Measurements from ENCODE around the gene ZNF277.

The ZNF277 gene

DNA sequence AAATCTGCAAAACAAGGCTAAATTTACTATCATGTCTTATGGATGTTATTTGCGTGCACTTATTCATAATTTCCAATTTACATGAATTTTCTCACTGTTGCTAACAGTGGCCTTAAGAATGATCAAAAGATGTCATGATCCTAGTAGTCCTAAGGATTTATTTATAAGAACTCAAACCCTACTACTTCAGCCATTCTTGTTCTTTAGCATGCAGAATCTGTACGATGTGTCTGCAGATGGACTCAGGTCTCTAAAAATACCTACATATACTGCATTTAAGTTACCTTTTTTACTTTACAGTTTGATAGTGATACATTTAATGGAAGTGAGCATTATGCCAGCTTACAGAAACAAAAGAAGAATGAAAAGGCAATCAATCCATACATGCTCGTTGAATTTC lies 91.2 kb downstream of the ZNF277 start:
- H2AFZ ChIP-seq (ENCODE audit: low read depth, low read length), result no peak overlapping the region

DNA sequence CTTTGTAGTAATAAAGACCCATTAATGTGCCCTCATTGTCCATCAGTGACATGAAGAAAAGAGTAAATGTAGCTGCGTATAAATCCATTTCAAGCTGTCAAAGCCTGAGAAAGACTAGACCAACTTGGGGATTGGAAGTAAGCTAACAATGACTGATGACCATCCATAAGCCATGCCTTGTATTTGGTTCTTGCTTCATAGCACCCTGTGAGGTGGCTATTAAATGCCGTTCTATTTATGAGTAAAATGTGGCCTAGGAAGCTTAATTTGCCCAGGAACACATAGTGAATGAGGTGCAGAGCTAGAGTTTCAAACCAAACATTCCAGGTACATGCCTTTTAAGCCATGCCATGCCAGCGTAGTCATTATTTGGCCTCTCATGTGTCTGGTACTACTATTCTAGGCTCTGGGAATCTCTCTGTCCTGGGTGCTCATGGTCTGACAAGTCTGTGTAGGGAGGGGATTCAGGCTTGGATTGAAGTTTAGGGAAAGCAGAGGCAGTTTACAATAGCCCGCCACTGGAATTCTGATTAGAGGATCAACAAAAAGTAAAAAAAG lies 92.1 kb downstream of the ZNF277 start:
- H3K9me3 ChIP-seq (ENCODE audit: control insufficient read depth, low read length), result no peaks in the 10 kb centered on the region
- no peak overlapping the region for H3K14ac ChIP-seq (ENCODE audit: low read length in 2 of 2)
- no peak overlapping the region for H4K91ac ChIP-seq (ENCODE audit: low read length)
- DNase-seq, result no peak
- H2BK12ac ChIP-seq (ENCODE audit: low read length in 2 of 2), result no peak overlapping the region
- no peak overlapping the region for H3K4me2 ChIP-seq (ENCODE audit: low read length, poor library complexity, severe bottlenecking)
- peaks cover 0 to 13% of the 10 kb centered on the region in 2 experiments for H3K36me3 ChIP-seq (ENCODE audit: control insufficient read depth in 1 of 2, insufficient read depth in 2 of 2, low read depth in 1 of 2, low read length in 2 of 2)
- no peak overlapping the region for H2BK5ac ChIP-seq (ENCODE audit: low read depth, low read length, poor library complexity, severe bottlenecking)
- no peak overlapping the region for H3K4ac ChIP-seq (ENCODE audit: low read depth in 1 of 2, low read length in 2 of 2)
- H3K18ac ChIP-seq (ENCODE audit: low read depth in 1 of 2, low read length in 2 of 2), result no peak overlapping the region
- H3K4me3 ChIP-seq (ENCODE audit: insufficient read depth in 1 of 2, low read depth in 1 of 2, low read length in 2 of 2), result no peak overlapping the region
- H2BK15ac ChIP-seq (ENCODE audit: low read depth, poor library complexity, severe bottlenecking), result no peak overlapping the region
- no peaks in the 10 kb centered on the region for H3K79me1 ChIP-seq (replicated peaks; ENCODE audit: low read length, poor library complexity, severe bottlenecking)
- no peaks in the 10 kb centered on the region for H3K27me3 ChIP-seq (ENCODE audit: control insufficient read depth in 1 of 2, insufficient read depth in 1 of 2, low read length in 2 of 2)
- H3K27ac ChIP-seq (ENCODE audit: low read length, poor library complexity, severe bottlenecking), result no peak overlapping the region
- 83% methylated on average over 4 of the region's 4 CpGs for WGBS
- no peak overlapping the region for H3K23ac ChIP-seq (ENCODE audit: low read length in 2 of 2)
- H2BK120ac ChIP-seq (ENCODE audit: low read depth, low read length), result no peak overlapping the region
- H4K8ac ChIP-seq (ENCODE audit: low read length), result no peak overlapping the region
- no peak overlapping the region for H3K9ac ChIP-seq (ENCODE audit: low read length)
- H2AFZ ChIP-seq (ENCODE audit: low read depth, low read length), result no peak overlapping the region
- H2AK5ac ChIP-seq (ENCODE audit: low read length, severe bottlenecking), result no peak overlapping the region
- no peaks in the 10 kb centered on the region for H3K4me1 ChIP-seq (ENCODE audit: control insufficient read depth, insufficient read depth, low read depth, low read length)

More for the DNA sequence above, 91.2 kb downstream of the ZNF277 start:
- no peak overlapping the region for H3K4me2 ChIP-seq (ENCODE audit: low read length, poor library complexity, severe bottlenecking)
- no peak overlapping the region for H3K18ac ChIP-seq (ENCODE audit: low read depth in 1 of 2, low read length in 2 of 2)
- no peak overlapping the region for H4K8ac ChIP-seq (ENCODE audit: low read length)
- no peak overlapping the region for H4K91ac ChIP-seq (ENCODE audit: low read length)
- H3K23ac ChIP-seq (ENCODE audit: low read length in 2 of 2), result no peak overlapping the region
- H2BK5ac ChIP-seq (ENCODE audit: low read depth, low read length, poor library complexity, severe bottlenecking), result no peak overlapping the region
- no peak overlapping the region for H3K27ac ChIP-seq (ENCODE audit: low read length, poor library complexity, severe bottlenecking)
- H3K14ac ChIP-seq (ENCODE audit: low read length in 2 of 2), result no peak overlapping the region
- H3K27me3 ChIP-seq (ENCODE audit: control insufficient read depth in 1 of 2, insufficient read depth in 1 of 2, low read length in 2 of 2), result no peaks in the 10 kb centered on the region
- no peak overlapping the region for H2BK12ac ChIP-seq (ENCODE audit: low read length in 2 of 2)
- H3K9ac ChIP-seq (ENCODE audit: low read length), result no peak overlapping the region
- H3K36me3 ChIP-seq (ENCODE audit: control insufficient read depth in 1 of 2, insufficient read depth in 2 of 2, low read depth in 1 of 2, low read length in 2 of 2), result peaks cover 0 to 13% of the 10 kb centered on the region in 2 experiments
- no peaks in the 10 kb centered on the region for H3K9me3 ChIP-seq (ENCODE audit: control insufficient read depth, low read length)
- no peak for DNase-seq
- peaks cover 1% of the 10 kb centered on the region for H3K4me1 ChIP-seq (ENCODE audit: control insufficient read depth, insufficient read depth, low read depth, low read length)
- WGBS, result no CpG with 5 or more reads among the region's 3 CpGs
- no peak overlapping the region for H2BK120ac ChIP-seq (ENCODE audit: low read depth, low read length)
- no peak overlapping the region for H3K4me3 ChIP-seq (ENCODE audit: insufficient read depth in 1 of 2, low read depth in 1 of 2, low read length in 2 of 2)
- H3K79me1 ChIP-seq (replicated peaks; ENCODE audit: low read length, poor library complexity, severe bottlenecking), result no peaks in the 10 kb centered on the region
- no peak overlapping the region for H3K4ac ChIP-seq (ENCODE audit: low read depth in 1 of 2, low read length in 2 of 2)
- H2BK15ac ChIP-seq (ENCODE audit: low read depth, poor library complexity, severe bottlenecking), result no peak overlapping the region
- no peak overlapping the region for H2AK5ac ChIP-seq (ENCODE audit: low read length, severe bottlenecking)

DNA sequence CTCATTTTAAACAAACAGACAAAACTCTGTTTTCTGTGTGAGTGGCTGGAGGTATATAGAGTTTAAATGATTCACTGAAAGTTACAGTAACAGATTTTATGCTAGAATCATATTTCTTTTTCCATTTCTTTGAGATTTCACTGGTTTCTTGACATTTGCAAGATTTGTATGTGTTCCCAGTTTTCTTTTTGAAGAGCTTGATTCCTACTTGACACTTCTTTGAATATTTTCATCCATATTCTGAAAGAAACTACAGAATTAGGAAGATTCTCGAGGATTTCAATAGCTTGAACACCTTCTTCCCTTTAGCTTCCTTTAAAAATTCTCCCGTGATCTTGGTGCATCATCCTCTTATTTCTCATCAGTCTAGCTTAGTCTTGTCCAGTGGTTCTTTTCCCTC lies 93.6 kb downstream of the ZNF277 start:
- Histone ChIP-seq H3K4me1 (ENCODE audit: control insufficient read depth, insufficient read depth, low read depth, low read length) (no peaks in the 10 kb centered on the region), H3K9me3 (ENCODE audit: control insufficient read depth, low read length) (no peaks in the 10 kb centered on the region), H3K23ac (ENCODE audit: low read length in 2 of 2) (no peak overlapping the region), H2BK15ac (ENCODE audit: low read depth, poor library complexity, severe bottlenecking) (no peak overlapping the region), H3K4ac (ENCODE audit: low read depth in 1 of 2, low read length in 2 of 2) (no peak overlapping the region), H3K4me2 (ENCODE audit: low read length, poor library complexity, severe bottlenecking) (no peak overlapping the region), H2BK12ac (ENCODE audit: low read length in 2 of 2) (no peak overlapping the region), H2AK5ac (ENCODE audit: low read length, severe bottlenecking) (no peak overlapping the region), H4K91ac (ENCODE audit: low read length) (no peak overlapping the region), H2BK120ac (ENCODE audit: low read depth, low read length) (no peak overlapping the region), H3K27ac (ENCODE audit: low read length, poor library complexity, severe bottlenecking) (no peak overlapping the region), H2AFZ (ENCODE audit: low read depth, low read length) (no peak overlapping the region), H2BK5ac (ENCODE audit: low read depth, low read length, poor library complexity, severe bottlenecking) (no peak overlapping the region), H3K36me3 (ENCODE audit: control insufficient read depth in 1 of 2, insufficient read depth in 2 of 2, low read depth in 1 of 2, low read length in 2 of 2) (peaks cover 0 to 13% of the 10 kb centered on the region in 2 experiments), H3K14ac (ENCODE audit: low read length in 2 of 2) (no peak overlapping the region), H3K9ac (ENCODE audit: low read length) (no peak overlapping the region), H3K4me3 (ENCODE audit: insufficient read depth in 1 of 2, low read depth in 1 of 2, low read length in 2 of 2) (no peak overlapping the region), H3K27me3 (ENCODE audit: control insufficient read depth in 1 of 2, insufficient read depth in 1 of 2, low read length in 2 of 2) (no peaks in the 10 kb centered on the region), H3K79me1 (replicated peaks; ENCODE audit: low read length, poor library complexity, severe bottlenecking) (no peaks in the 10 kb centered on the region), H3K18ac (ENCODE audit: low read depth in 1 of 2, low read length in 2 of 2) (no peak overlapping the region), H4K8ac (ENCODE audit: low read length) (no peak overlapping the region)
- no peak for DNase-seq
- WGBS, result 100% methylated on average over 2 of the region's 2 CpGs

DNA sequence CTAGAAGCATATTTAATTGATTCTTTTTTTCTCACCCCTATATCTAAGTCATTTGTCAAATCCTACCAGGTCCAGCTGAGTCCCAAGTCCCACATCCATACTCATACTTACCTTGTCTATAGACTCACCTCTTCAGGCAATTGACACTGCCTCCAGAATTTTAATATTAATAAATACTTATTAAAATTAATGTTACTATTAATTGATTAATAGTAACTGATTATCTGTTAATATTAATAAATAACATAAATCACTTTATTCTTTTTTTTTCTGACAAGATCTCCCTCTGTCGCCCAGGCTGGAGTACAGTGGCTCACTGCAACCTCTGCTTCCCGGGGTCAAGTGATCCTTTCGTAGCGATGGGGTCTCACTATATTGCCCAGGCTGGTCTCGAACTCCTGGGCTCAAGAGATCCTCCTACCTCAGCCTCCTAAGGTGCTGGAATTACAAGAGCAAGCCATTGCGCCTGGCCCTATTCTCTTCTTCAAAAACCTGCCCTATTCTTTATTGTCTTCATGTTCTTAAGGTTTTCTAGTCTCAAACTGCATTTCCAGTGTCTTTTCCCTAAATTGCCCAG lies 94.4 kb downstream of the ZNF277 start:
- DNase-seq, result no peak
- H3K27me3 ChIP-seq (ENCODE audit: control insufficient read depth in 1 of 2, insufficient read depth in 1 of 2, low read length in 2 of 2), result no peaks in the 10 kb centered on the region
- no peak overlapping the region for H3K4ac ChIP-seq (ENCODE audit: low read depth in 1 of 2, low read length in 2 of 2)
- H3K23ac ChIP-seq (ENCODE audit: low read length in 2 of 2), result no peak overlapping the region
- H3K4me3 ChIP-seq (ENCODE audit: insufficient read depth in 1 of 2, low read depth in 1 of 2, low read length in 2 of 2), result no peak overlapping the region
- no peak overlapping the region for H2AFZ ChIP-seq (ENCODE audit: low read depth, low read length)
- peaks cover 0 to 13% of the 10 kb centered on the region in 2 experiments for H3K36me3 ChIP-seq (ENCODE audit: control insufficient read depth in 1 of 2, insufficient read depth in 2 of 2, low read depth in 1 of 2, low read length in 2 of 2)
- no peaks in the 10 kb centered on the region for H3K4me1 ChIP-seq (ENCODE audit: control insufficient read depth, insufficient read depth, low read depth, low read length)
- H3K79me1 ChIP-seq (replicated peaks; ENCODE audit: low read length, poor library complexity, severe bottlenecking), result no peaks in the 10 kb centered on the region
- H4K91ac ChIP-seq (ENCODE audit: low read length), result no peak overlapping the region
- no peak overlapping the region for H3K9ac ChIP-seq (ENCODE audit: low read length)
- H2BK15ac ChIP-seq (ENCODE audit: low read depth, poor library complexity, severe bottlenecking), result no peak overlapping the region
- no peak overlapping the region for H3K14ac ChIP-seq (ENCODE audit: low read length in 2 of 2)
- no peaks in the 10 kb centered on the region for H3K9me3 ChIP-seq (ENCODE audit: control insufficient read depth, low read length)
- no peak overlapping the region for H2BK5ac ChIP-seq (ENCODE audit: low read depth, low read length, poor library complexity, severe bottlenecking)
- no peak overlapping the region for H2BK12ac ChIP-seq (ENCODE audit: low read length in 2 of 2)
- H3K18ac ChIP-seq (ENCODE audit: low read depth in 1 of 2, low read length in 2 of 2), result no peak overlapping the region
- H3K4me2 ChIP-seq (ENCODE audit: low read length, poor library complexity, severe bottlenecking), result no peak overlapping the region
- H2BK120ac ChIP-seq (ENCODE audit: low read depth, low read length), result no peak overlapping the region
- no peak overlapping the region for H2AK5ac ChIP-seq (ENCODE audit: low read length, severe bottlenecking)
- WGBS, result 95% methylated on average over 6 of the region's 6 CpGs
- H3K27ac ChIP-seq (ENCODE audit: low read length, poor library complexity, severe bottlenecking), result no peak overlapping the region
- no peak overlapping the region for H4K8ac ChIP-seq (ENCODE audit: low read length)

Data from mesenchymal stem cell (in vitro differentiated cells and primary cell).